ENCODE data around the gene TMEM115. TPM values are rescaled to one million over a fixed set of nuclear protein-coding genes. Genes with fewer than 3 reads are reported as not detected.
A peak's percentile ranks its signal among the peaks of the same experiment; 100 is the strongest.

The TMEM115 gene, protein sequence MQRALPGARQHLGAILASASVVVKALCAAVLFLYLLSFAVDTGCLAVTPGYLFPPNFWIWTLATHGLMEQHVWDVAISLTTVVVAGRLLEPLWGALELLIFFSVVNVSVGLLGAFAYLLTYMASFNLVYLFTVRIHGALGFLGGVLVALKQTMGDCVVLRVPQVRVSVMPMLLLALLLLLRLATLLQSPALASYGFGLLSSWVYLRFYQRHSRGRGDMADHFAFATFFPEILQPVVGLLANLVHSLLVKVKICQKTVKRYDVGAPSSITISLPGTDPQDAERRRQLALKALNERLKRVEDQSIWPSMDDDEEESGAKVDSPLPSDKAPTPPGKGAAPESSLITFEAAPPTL
- 18.9 and 20.4 TPM in 2 replicates for total RNA-seq (2013; cell fraction: nucleolus; rRNA removed)
- 18.1 and 18.7 TPM in 2 replicates for total RNA-seq (2014; rRNA removed)
- 7.1 and 8.0 TPM in 2 replicates for total RNA-seq (2014; rRNA removed; fragmentation: Illumina TruSeq; extraction: Trizol)
- total RNA-seq (2021) = 15.9 and 18.4 TPM in 2 replicates
- polyA plus RNA-seq (2011; ENCODE audit: low read depth) = 4.3 TPM
- 4.2 and 8.8 TPM in 2 replicates for polyA plus RNA-seq (2011; rRNA removed)
- polyA plus RNA-seq (2011; cell fraction: cytosol; rRNA removed) = 16.0 and 22.1 TPM in 2 replicates
- 31.3 and 34.9 TPM in 2 replicates for polyA plus RNA-seq (2011; cell fraction: nucleus; rRNA removed)
- polyA plus RNA-seq (2012) = 9.5 and 11.6 TPM in 2 replicates
- 3.6 and 10.1 TPM in 2 replicates for polyA plus RNA-seq (2014; fragmentation: Illumina TruSeq; extraction: Trizol)
- 1 to 10 TPM; 1.9 to 2.5 TPM for polyA plus RNA-seq (2014; fragmentation: Nextera tagmentation; extraction: Ambion mirVana)
- 16.9 and 18.8 TPM in 2 replicates for polyA plus RNA-seq (2014; rRNA removed)
- polyA plus RNA-seq (2016; fragmentation: Nextera tagmentation; extraction: Ambion mirVana) = 10 to 100 TPM; 16.4 to 17.6 TPM
- 8.8 and 21.1 TPM in 2 replicates for polyA minus RNA-seq (2011; rRNA and poly(A)+ RNA removed)
- polyA minus RNA-seq (2011; cell fraction: cytosol; rRNA and poly(A)+ RNA removed) = 7.1 and 8.2 TPM in 2 replicates
- 16.6 and 22.0 TPM in 2 replicates for polyA minus RNA-seq (2011; cell fraction: nucleus; rRNA and poly(A)+ RNA removed)
- percentile 76 among the genes with signal in this experiment for Bru-seq, nascent RNA
- BruChase-seq, experiment 1, labeled RNA remaining after a 6-hour chase = percentile 59 among the genes with signal in this experiment
- BruChase-seq, experiment 2, labeled RNA remaining after a 2-hour chase = percentile 76 among the genes with signal in this experiment
- long read RNA-seq, experiment 1, transcript TMEM115-201 (2 exons, 2,197 nt) = major isoform, 17 of 17 reads
- long read RNA-seq, experiment 1, partial matches to known transcripts = 0 of 17 reads
- long read RNA-seq, experiment 1, other reads (novel, unspliced or antisense) = 0 of 17 reads
- long read RNA-seq, experiment 2 = 0 reads

DNA sequence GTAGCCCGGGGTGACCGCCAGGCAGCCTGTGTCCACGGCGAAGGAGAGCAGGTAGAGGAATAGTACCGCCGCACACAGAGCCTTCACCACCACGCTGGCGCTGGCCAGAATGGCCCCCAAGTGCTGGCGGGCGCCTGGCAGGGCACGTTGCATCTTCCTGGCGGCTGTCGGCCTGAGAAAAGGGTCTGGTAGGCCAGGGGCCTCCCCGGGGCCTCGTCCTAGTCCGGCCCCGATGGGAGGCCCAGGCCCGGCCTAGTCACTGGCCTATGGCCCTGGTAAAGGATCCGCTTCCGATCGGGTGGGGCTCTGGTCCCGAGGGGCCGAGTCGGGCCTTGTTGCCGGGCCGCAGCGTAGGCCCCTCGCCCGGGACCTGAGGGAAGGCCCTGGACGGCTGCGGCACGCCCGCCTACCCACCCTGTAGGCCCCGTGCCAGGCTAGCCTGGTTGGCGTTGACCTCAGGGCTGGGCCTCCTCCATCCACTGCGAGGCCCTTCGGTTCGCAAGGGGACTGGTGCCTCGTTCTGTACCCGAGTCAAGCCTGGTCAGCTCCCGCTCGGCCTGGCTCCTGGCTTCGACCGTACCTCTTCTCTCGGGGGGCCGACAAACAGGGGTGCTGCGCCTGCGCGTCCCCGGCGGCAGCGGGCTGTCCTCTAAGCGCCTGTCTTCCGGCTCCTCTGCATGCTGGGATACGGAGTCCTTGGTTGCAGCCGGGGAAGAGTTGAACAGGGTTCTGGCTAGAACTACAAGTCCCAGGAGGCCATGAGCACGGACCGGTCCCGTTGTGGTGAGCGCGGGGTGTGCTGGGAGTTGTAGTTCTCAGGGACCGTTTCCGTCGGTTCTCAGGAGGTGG is at the start of gene TMEM115:
TMEM115 (minus strand) TSS at position 611 of the 849 bp plus-strand sequence; CDS start at position 153, 458 bp downstream.
- intact Hi-C loops (cut with micrococcal nuclease; ENCODE audit: unreplicated experiment) = loop anchor here (1.0 kb wide), 1 partner anchor 8 kb away; no protein-coding TSS in a partner anchor
- H3K79me2 ChIP-seq (ENCODE audit: control insufficient read depth, insufficient read depth, low read length) = peaks cover 33% of the 10 kb centered on the region
- TSS peak; percentile 84 for BruUV-seq (replicated peaks)
- TF ChIP-seq HDAC6 (IDR thresholded peaks at IDR 0.05; ENCODE audit: unreplicated experiment) (no peak), SIN3A (IDR thresholded peaks at IDR 0.05; ENCODE audit: low read depth, low read length) (peak; percentile 83), ATF7 (IDR thresholded peaks at IDR 0.05; ENCODE audit: low read depth) (no peak; the same call in 1 of the 2 replicates), NKRF (conservative IDR thresholded peaks at IDR 0.05) (peak; percentile 58; the same call in 1 of the 2 replicates), POLR2AphosphoS2 (IDR thresholded peaks at IDR 0.05; ENCODE audit: low read depth, low read length) (peak; percentile 72; the same call in 1 of the 2 replicates), TAF1 (IDR thresholded peaks at IDR 0.05; ENCODE audit: borderline replicate concordance, low read depth, low read length) (no peak; the same call in 1 of the 2 replicates), PAX5 (IDR thresholded peaks at IDR 0.05; ENCODE audit: borderline replicate concordance, low read depth, low read length) (peak; percentile 63; the same call in 1 of the 2 replicates), SIX5 (IDR thresholded peaks at IDR 0.05; ENCODE audit: low read depth, low read length, severe bottlenecking) (peak; percentile 100), FOXM1 (IDR thresholded peaks at IDR 0.05; ENCODE audit: low read depth, low read length) (no peak), HCFC1 (IDR thresholded peaks at IDR 0.05; ENCODE audit: low read length) (peak; percentile 100), NBN (IDR thresholded peaks at IDR 0.05) (0 out of 2 replicates have a peak, but pooled peaks have one; percentile 29), NRF1 (conservative IDR thresholded peaks at IDR 0.05; ENCODE audit: low read depth, low read length) (peak; percentile 86), IKZF1 (conservative IDR thresholded peaks at IDR 0.05) (peak; percentile 100), SPI1 (IDR thresholded peaks at IDR 0.05; ENCODE audit: borderline replicate concordance, insufficient read depth, low read depth, low read length) (no peak)
- TF ChIP-seq, protein P1, sequence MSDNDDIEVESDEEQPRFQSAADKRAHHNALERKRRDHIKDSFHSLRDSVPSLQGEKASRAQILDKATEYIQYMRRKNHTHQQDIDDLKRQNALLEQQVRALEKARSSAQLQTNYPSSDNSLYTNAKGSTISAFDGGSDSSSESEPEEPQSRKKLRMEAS (IDR thresholded peaks at IDR 0.05; ENCODE audit: low read depth, low read length) = peak; percentile 53; the same call in 1 of the 2 replicates

More for the DNA sequence above, at the start of gene TMEM115:
- Histone ChIP-seq H3K27ac (ENCODE audit: control insufficient read depth, insufficient read depth) (peak within 1 kb of the TSS; percentile 63), H3K36me3 (ENCODE audit: control insufficient read depth in 2 of 2, insufficient read depth in 2 of 2, low read length in 1 of 2) (peaks cover 3 to 17% of the 10 kb centered on the region in 2 experiments; a peak in 2 of 4 replicates), H2AFZ (ENCODE audit: control insufficient read depth, low read depth, low read length) (peak within 1 kb of the TSS; percentile 99), H3K27me3 (replicated peaks in 1 of 2; ENCODE audit: control insufficient read depth in 2 of 2, insufficient read depth in 2 of 2, low read length in 1 of 2) (no peaks in the 10 kb centered on the region), H3K9ac (ENCODE audit: control insufficient read depth, insufficient read depth, low read length) (peak within 1 kb of the TSS; percentile 85), H3K9me3 (replicated peaks; ENCODE audit: control insufficient read depth, insufficient read depth, low read length) (no peaks in the 10 kb centered on the region), H3K4me3 (peak within 1 kb of the TSS; percentile 78), H3K4me1 (ENCODE audit: control insufficient read depth, insufficient read depth, low read length) (peaks cover 18% of the 10 kb centered on the region), H4K20me1 (ENCODE audit: control insufficient read depth, insufficient read depth) (peaks cover 2% of the 10 kb centered on the region; the same call in 1 of the 2 replicates), H3K4me2 (ENCODE audit: control insufficient read depth, insufficient read depth) (peak within 1 kb of the TSS; percentile 97)
- peak; percentile 93 for DNase-seq (ENCODE audit: low read depth, low spot score)
- WGBS (ENCODE audit: insufficient coverage, insufficient replicate concordance, low lambda C conversion rate, missing lambda C conversion rate) = 1% methylated on average over 64 of the region's 64 CpGs
- peak; percentile 99 for FAIRE-seq
- ChIA-PET RAD21 (ENCODE audit: unreplicated experiment) (no interaction called here), SMC1A (ENCODE audit: uncharacterized antibody, unreplicated experiment) (interaction anchor here (0.5 to 1.0 kb wide), 3 partner anchors 9 to 1213 kb away, joined by 4 read pairs; partner anchors contain the start of genes CYB561D2 and NPRL2), POLR2A (interaction anchor here (0.6 to 3.2 kb wide), 3 partner anchors 9 to 227 kb away, joined by 3 to 24 read pairs (median 5); partner anchors contain the start of genes CYB561D2 and NPRL2), CTCF (interaction anchor here (0.6 to 0.9 kb wide), 2 partner anchors 16 to 195 kb away, joined by 4 read pairs; no protein-coding TSS in a partner anchor)
- ATAC-seq = peak; percentile 99
- in situ Hi-C loops (cut with MboI) = loop anchor here (10.0 kb wide), 1 partner anchor 1026 kb away; the partner anchor contains the start of gene MANF
